ENCODE measurements around the gene SPEG.

The SPEG gene

DNA sequence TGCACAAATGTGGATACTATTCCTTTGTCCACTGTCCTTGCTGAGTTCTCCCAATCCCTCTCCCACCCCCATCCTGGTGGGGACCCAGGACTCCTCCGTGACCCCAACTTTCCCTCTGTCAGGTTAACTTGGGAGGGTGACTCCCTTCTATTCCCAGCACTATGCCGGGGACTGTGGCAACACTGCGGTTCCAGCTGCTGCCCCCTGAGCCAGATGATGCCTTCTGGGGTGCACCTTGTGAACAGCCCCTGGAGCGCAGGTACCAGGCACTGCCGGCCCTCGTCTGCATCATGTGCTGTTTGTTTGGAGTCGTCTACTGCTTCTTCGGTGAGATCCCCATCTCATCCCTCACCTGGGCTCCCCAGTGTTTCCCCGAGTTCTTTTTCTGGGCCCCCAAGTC, 109.9 kb downstream of the SPEG start (continued):
- TF ChIP-seq, protein P1, sequence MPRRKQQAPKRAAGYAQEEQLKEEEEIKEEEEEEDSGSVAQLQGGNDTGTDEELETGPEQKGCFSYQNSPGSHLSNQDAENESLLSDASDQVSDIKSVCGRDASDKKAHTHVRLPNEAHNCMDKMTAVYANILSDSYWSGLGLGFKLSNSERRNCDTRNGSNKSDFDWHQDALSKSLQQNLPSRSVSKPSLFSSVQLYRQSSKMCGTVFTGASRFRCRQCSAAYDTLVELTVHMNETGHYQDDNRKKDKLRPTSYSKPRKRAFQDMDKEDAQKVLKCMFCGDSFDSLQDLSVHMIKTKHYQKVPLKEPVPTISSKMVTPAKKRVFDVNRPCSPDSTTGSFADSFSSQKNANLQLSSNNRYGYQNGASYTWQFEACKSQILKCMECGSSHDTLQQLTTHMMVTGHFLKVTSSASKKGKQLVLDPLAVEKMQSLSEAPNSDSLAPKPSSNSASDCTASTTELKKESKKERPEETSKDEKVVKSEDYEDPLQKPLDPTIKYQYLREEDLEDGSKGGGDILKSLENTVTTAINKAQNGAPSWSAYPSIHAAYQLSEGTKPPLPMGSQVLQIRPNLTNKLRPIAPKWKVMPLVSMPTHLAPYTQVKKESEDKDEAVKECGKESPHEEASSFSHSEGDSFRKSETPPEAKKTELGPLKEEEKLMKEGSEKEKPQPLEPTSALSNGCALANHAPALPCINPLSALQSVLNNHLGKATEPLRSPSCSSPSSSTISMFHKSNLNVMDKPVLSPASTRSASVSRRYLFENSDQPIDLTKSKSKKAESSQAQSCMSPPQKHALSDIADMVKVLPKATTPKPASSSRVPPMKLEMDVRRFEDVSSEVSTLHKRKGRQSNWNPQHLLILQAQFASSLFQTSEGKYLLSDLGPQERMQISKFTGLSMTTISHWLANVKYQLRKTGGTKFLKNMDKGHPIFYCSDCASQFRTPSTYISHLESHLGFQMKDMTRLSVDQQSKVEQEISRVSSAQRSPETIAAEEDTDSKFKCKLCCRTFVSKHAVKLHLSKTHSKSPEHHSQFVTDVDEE (CRISPR knock-in tag; IDR thresholded peaks at IDR 0.05): no peak
- TF ChIP-seq, protein P2, sequence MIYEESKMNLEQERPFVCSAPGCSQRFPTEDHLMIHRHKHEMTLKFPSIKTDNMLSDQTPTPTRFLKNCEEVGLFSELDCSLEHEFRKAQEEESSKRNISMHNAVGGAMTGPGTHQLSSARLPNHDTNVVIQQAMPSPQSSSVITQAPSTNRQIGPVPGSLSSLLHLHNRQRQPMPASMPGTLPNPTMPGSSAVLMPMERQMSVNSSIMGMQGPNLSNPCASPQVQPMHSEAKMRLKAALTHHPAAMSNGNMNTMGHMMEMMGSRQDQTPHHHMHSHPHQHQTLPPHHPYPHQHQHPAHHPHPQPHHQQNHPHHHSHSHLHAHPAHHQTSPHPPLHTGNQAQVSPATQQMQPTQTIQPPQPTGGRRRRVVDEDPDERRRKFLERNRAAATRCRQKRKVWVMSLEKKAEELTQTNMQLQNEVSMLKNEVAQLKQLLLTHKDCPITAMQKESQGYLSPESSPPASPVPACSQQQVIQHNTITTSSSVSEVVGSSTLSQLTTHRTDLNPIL (CRISPR knock-in tag; IDR thresholded peaks at IDR 0.05; ENCODE audit: low read depth): no peak
- no peak for TF ChIP-seq ZNF565 (CRISPR knock-in tag; conservative IDR thresholded peaks at IDR 0.05; ENCODE audit: low read depth)

DNA sequence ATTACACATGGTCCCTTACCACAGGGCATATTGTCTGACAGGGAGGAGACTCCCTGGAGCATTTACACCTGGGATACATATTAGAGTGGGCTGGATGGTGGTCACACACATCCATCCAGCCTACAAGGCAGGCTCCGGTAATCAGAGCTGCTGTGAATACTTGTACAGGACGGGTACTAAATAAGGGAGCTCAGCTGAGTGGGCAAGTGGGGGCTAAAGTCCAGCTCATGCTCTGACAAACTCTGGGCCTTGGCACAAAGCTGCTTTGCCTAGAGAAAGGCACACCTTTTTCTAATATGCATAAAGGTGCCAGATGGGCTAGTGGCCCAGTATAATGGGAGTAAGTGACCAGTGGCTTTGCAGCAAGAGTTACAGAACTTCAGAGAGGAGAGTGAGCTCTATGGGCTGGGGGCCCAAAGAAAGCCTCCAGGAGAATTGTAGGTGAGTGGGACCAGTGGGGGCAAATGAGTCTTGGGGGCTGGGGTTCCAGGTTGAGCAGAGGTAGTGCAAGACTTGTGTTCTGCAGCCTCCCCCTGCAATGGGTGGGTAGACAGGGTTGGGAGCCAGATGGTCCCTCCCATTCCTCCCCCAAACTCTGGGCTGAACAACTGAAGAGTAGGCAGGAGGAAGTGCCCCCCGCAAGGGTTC, 110.8 kb downstream of the SPEG start:
- no peak for ATAC-seq
- TF ChIP-seq, protein P3, sequence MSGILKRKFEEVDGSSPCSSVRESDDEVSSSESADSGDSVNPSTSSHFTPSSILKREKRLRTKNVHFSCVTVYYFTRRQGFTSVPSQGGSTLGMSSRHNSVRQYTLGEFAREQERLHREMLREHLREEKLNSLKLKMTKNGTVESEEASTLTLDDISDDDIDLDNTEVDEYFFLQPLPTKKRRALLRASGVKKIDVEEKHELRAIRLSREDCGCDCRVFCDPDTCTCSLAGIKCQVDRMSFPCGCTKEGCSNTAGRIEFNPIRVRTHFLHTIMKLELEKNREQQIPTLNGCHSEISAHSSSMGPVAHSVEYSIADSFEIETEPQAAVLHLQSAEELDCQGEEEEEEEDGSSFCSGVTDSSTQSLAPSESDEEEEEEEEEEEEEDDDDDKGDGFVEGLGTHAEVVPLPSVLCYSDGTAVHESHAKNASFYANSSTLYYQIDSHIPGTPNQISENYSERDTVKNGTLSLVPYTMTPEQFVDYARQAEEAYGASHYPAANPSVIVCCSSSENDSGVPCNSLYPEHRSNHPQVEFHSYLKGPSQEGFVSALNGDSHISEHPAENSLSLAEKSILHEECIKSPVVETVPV (CRISPR knock-in tag; IDR thresholded peaks at IDR 0.05): no peak
- TF ChIP-seq CSDC2 (CRISPR knock-in tag; IDR thresholded peaks at IDR 0.05) (no peak), ZC3H10 (CRISPR knock-in tag; IDR thresholded peaks at IDR 0.05) (no peak), BACH2 (CRISPR knock-in tag; IDR thresholded peaks at IDR 0.05; ENCODE audit: borderline replicate concordance) (no peak), TOX (CRISPR knock-in tag; IDR thresholded peaks at IDR 0.05; ENCODE audit: borderline replicate concordance) (no peak), OSR1 (CRISPR knock-in tag; IDR thresholded peaks at IDR 0.05) (no peak), RARB (CRISPR knock-in tag; IDR thresholded peaks at IDR 0.05) (no peak), ISL1 (CRISPR knock-in tag; IDR thresholded peaks at IDR 0.05) (no peak), PPARA (CRISPR knock-in tag; IDR thresholded peaks at IDR 0.05; ENCODE audit: borderline replicate concordance) (no peak), ZNF8 (CRISPR knock-in tag; IDR thresholded peaks at IDR 0.05) (no peak), GLIS3 (CRISPR knock-in tag; IDR thresholded peaks at IDR 0.05) (no peak), ZNF70 (CRISPR knock-in tag; IDR thresholded peaks at IDR 0.05) (no peak), ZFP30 (CRISPR knock-in tag; IDR thresholded peaks at IDR 0.05) (no peak), ZNF565 (CRISPR knock-in tag; conservative IDR thresholded peaks at IDR 0.05; ENCODE audit: low read depth) (no peak), ESRRG (CRISPR knock-in tag; IDR thresholded peaks at IDR 0.05) (no peak)
- TF ChIP-seq, protein P4, sequence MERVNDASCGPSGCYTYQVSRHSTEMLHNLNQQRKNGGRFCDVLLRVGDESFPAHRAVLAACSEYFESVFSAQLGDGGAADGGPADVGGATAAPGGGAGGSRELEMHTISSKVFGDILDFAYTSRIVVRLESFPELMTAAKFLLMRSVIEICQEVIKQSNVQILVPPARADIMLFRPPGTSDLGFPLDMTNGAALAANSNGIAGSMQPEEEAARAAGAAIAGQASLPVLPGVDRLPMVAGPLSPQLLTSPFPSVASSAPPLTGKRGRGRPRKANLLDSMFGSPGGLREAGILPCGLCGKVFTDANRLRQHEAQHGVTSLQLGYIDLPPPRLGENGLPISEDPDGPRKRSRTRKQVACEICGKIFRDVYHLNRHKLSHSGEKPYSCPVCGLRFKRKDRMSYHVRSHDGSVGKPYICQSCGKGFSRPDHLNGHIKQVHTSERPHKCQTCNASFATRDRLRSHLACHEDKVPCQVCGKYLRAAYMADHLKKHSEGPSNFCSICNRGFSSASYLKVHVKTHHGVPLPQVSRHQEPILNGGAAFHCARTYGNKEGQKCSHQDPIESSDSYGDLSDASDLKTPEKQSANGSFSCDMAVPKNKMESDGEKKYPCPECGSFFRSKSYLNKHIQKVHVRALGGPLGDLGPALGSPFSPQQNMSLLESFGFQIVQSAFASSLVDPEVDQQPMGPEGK (CRISPR knock-in tag; IDR thresholded peaks at IDR 0.05; ENCODE audit: borderline replicate concordance): no peak
- TF ChIP-seq, protein P1 (CRISPR knock-in tag; IDR thresholded peaks at IDR 0.05): no peak
- TF ChIP-seq, protein P5, sequence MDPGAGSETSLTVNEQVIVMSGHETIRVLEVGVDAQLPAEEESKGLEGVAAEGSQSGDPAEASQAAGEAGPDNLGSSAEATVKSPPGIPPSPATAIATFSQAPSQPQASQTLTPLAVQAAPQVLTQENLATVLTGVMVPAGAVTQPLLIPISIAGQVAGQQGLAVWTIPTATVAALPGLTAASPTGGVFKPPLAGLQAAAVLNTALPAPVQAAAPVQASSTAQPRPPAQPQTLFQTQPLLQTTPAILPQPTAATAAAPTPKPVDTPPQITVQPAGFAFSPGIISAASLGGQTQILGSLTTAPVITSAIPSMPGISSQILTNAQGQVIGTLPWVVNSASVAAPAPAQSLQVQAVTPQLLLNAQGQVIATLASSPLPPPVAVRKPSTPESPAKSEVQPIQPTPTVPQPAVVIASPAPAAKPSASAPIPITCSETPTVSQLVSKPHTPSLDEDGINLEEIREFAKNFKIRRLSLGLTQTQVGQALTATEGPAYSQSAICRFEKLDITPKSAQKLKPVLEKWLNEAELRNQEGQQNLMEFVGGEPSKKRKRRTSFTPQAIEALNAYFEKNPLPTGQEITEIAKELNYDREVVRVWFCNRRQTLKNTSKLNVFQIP (CRISPR knock-in tag; IDR thresholded peaks at IDR 0.05; ENCODE audit: borderline replicate concordance, low read depth): no peak
- TF ChIP-seq, protein P2 (CRISPR knock-in tag; IDR thresholded peaks at IDR 0.05; ENCODE audit: low read depth): no peak

Measured in SK-N-SH treated with all-trans-retinoic acid at 6 μM for 48 hours (cell line).